PC-3 (cell line): ENCODE measurements around the gene PRODH.

Experiments
- EZH2 ChIP-seq: fragments of 300-600 bp; sonication (generic); IDR thresholded peaks from one replicate; pipeline ENCODE4 v1.6.1; 2017; ENCODE audit warnings: antibody characterized with exemption, mild to moderate bottlenecking, low read length; ENCODE audit not compliant: unreplicated experiment
- TF ChIP-seq, protein P1 (sequence below): fragments of 300-600 bp; sonication (generic); conservative IDR thresholded peaks from 2 replicates; pipeline ENCODE4 v1.5.1; 2017; ENCODE audit warnings: antibody characterized with exemption, low read depth, mild to moderate bottlenecking, low read length

DNA sequence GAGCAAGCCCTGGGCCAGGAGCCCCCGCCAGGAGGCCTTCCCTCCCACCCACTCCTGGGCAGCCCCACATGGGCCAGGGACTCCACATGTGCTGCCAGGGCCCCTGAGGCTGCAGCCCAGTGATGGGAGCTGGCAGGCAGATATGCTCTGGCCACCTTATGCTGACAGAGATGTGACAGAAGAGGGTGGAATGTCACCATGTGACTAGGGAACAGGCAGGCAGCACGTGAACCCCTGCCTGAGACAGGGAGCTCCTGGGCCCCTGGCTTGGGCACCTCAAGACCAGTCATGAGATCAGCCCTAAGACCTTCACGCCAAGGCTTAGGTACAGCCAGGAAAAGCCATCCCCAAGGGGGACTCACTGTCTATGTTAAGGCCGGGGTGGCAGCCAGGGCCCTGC is 9.1 kb downstream of the PRODH start:
- TF ChIP-seq, protein P1, sequence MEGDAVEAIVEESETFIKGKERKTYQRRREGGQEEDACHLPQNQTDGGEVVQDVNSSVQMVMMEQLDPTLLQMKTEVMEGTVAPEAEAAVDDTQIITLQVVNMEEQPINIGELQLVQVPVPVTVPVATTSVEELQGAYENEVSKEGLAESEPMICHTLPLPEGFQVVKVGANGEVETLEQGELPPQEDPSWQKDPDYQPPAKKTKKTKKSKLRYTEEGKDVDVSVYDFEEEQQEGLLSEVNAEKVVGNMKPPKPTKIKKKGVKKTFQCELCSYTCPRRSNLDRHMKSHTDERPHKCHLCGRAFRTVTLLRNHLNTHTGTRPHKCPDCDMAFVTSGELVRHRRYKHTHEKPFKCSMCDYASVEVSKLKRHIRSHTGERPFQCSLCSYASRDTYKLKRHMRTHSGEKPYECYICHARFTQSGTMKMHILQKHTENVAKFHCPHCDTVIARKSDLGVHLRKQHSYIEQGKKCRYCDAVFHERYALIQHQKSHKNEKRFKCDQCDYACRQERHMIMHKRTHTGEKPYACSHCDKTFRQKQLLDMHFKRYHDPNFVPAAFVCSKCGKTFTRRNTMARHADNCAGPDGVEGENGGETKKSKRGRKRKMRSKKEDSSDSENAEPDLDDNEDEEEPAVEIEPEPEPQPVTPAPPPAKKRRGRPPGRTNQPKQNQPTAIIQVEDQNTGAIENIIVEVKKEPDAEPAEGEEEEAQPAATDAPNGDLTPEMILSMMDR = no peak
- no peak for TF ChIP-seq EZH2
